ENCODE measurements around the gene WDR1. TPM values are rescaled to one million over a fixed set of nuclear protein-coding genes. Genes with fewer than 3 reads are reported as not detected.

Gene WDR1
- total RNA-seq, 1 experiment from 2014 or later: 223 TPM

- H3K9me2 ChIP-seq (ENCODE audit: insufficient read depth): no peaks in the 10 kb centered on the region
- intact Hi-C loops (cut with micrococcal nuclease): no loop called here
- no TSS peak for BruUV-seq (replicated peaks)
- ATAC-seq (no peak), DNase-seq (ENCODE audit: low read depth, low spot score) (no peak)
- no peaks in the 10 kb centered on the region for H3K79me2 ChIP-seq (ENCODE audit: insufficient read depth, low read length)
- no peaks in the 10 kb centered on the region for H3K27me3 ChIP-seq (ENCODE audit: insufficient read depth, low read length)
- H3K4me2 ChIP-seq (ENCODE audit: low read length): peak overlapping the region; percentile 37
- no peak overlapping the region for H3K9ac ChIP-seq (ENCODE audit: low read length)
- ChIA-PET POLR2A (no interaction called here), CTCF (interaction anchor here (1.3 kb wide), 1 partner anchor 16 kb away, joined by 3 read pairs; no protein-coding TSS in a partner anchor), RAD21 (ENCODE audit: low non-redundant PET in 1 of 2, low total read pairs in 2 of 2, uncharacterized antibody in 2 of 2, unreplicated experiment in 2 of 2) (no interaction called here)
- no peak overlapping the region for H3K27ac ChIP-seq (ENCODE audit: low read depth, low read length)
- no peaks in the 10 kb centered on the region for H3K9me3 ChIP-seq (ENCODE audit: control insufficient read depth in 1 of 2, insufficient read depth in 1 of 2, low read depth in 1 of 2, low read length in 2 of 2)
- no peaks in the 10 kb centered on the region for H4K20me1 ChIP-seq (ENCODE audit: insufficient read depth)
- no peaks in the 10 kb centered on the region for H3K36me3 ChIP-seq (ENCODE audit: control insufficient read depth in 1 of 2, insufficient read depth in 2 of 2, low read length in 2 of 2)
- H3K4me1 ChIP-seq (ENCODE audit: control insufficient read depth in 1 of 2, insufficient read depth in 2 of 2, low read length in 2 of 2): peaks cover 12 to 29% of the 10 kb centered on the region in 2 experiments
- H3K4me3 ChIP-seq (replicated peaks in 1 of 2; ENCODE audit: low read depth in 1 of 2, low read length in 2 of 2): no peak overlapping the region
- H2AFZ ChIP-seq (ENCODE audit: low read depth, low read length, poor library complexity, severe bottlenecking): no peak overlapping the region
- TF ChIP-seq ZFX (IDR thresholded peaks at IDR 0.05): no peak
- no peak for TF ChIP-seq ATF3 (IDR thresholded peaks at IDR 0.05)
- no peak for TF ChIP-seq POLR2A (IDR thresholded peaks at IDR 0.05; ENCODE audit: borderline replicate concordance, extremely low read depth, insufficient read depth, insufficient read length)
- TF ChIP-seq EGR1 (IDR thresholded peaks at IDR 0.05; ENCODE audit: low read depth): no peak
- no peak for TF ChIP-seq CBX3 (IDR thresholded peaks at IDR 0.05; ENCODE audit: low read depth)
- TF ChIP-seq ZNF274 (IDR thresholded peaks at IDR 0.05; ENCODE audit: low read depth, low read length): no peak
- no peak for TF ChIP-seq ELF1 (IDR thresholded peaks at IDR 0.05; ENCODE audit: borderline replicate concordance, low read depth)
- TF ChIP-seq EZH2 (IDR thresholded peaks at IDR 0.05): no peak
- TF ChIP-seq MAX (IDR thresholded peaks at IDR 0.05): no peak
- TF ChIP-seq ZBTB33 (IDR thresholded peaks at IDR 0.05; ENCODE audit: extremely low read depth, insufficient replicate concordance, low read length): no peak
- TF ChIP-seq CTCF (IDR thresholded peaks at IDR 0.05 in 2 of 3, conservative IDR thresholded peaks at IDR 0.05 in 1 of 3; ENCODE audit: borderline replicate concordance in 1 of 3, insufficient read depth in 1 of 3, low read depth in 2 of 3, low read length in 2 of 3): no peak
- TF ChIP-seq SP1 (IDR thresholded peaks at IDR 0.05; ENCODE audit: low read depth): no peak
- no peak for TF ChIP-seq REST (IDR thresholded peaks at IDR 0.05; ENCODE audit: low read depth)
These were observed 83.3 kb downstream of the WDR1 start for GRCh38 chr4:10033191-10033881.
